HepG2 (cell line): ENCODE measurements around the gene CLASRP. TPM values are rescaled to one million over a fixed set of nuclear protein-coding genes. Genes with fewer than 3 reads are reported as not detected.

Source experiments
- AHR ChIP-seq: IDR thresholded peaks from 2 replicates; pipeline ENCODE4 v1.6.1; 2018; ENCODE audit warnings: missing genetic modification reagents, missing compliant biosample characterization
- ATF7 ChIP-seq, 2 experiments: fragments of 450-650 bp in 1 of 2; sonication (generic) in 1 of 2; formaldehyde crosslinking in 1 of 2; IDR thresholded peaks; 2 replicates each; pipeline versions ENCODE4 v1.4.0 to v1.6.1; 2016 to 2020; ENCODE audit warnings: antibody characterized with exemption in 1 of 2, mild to moderate bottlenecking in 1 of 2, missing genetic modification reagents in 1 of 2
- GATAD1 ChIP-seq: IDR thresholded peaks from 2 replicates; pipeline ENCODE4 v1.6.1; 2016; ENCODE audit warnings: missing genetic modification reagents, missing compliant biosample characterization
- HIVEP1 ChIP-seq: sonication (generic); formaldehyde crosslinking; IDR thresholded peaks from 2 replicates; pipeline ENCODE4 v1.4.0; 2020; ENCODE audit warnings: mild to moderate bottlenecking, missing genetic modification reagents
- KDM2A ChIP-seq: sonication (generic); formaldehyde crosslinking; IDR thresholded peaks from 2 replicates; pipeline ENCODE4 v1.4.0; 2020; ENCODE audit warnings: low read depth, missing genetic modification reagents, borderline replicate concordance
- MED1 ChIP-seq: sonication (generic); formaldehyde crosslinking; IDR thresholded peaks from 2 replicates; pipeline ENCODE4 v1.4.0; 2020; ENCODE audit warnings: missing genetic modification reagents
- MXI1 ChIP-seq: IDR thresholded peaks from 3 replicates; pipeline ENCODE4 v1.6.1; 2012; ENCODE audit warnings: low read depth, low read length, inconsistent platforms, borderline replicate concordance
- NFE2L1 ChIP-seq: sonication (generic); formaldehyde crosslinking; IDR thresholded peaks from 2 replicates; pipeline ENCODE4 v1.4.0; 2020; ENCODE audit warnings: missing genetic modification reagents, mild to moderate bottlenecking, borderline replicate concordance
- NFKB2 ChIP-seq: sonication (generic); formaldehyde crosslinking; IDR thresholded peaks from 2 replicates; pipeline ENCODE4 v1.4.0; 2020; ENCODE audit warnings: missing genetic modification reagents, borderline replicate concordance
- REPIN1 ChIP-seq: sonication (generic); formaldehyde crosslinking; IDR thresholded peaks from 2 replicates; pipeline ENCODE4 v1.8.0; 2022; ENCODE audit warnings: missing genetic modification reagents, low read depth, mild to moderate bottlenecking, borderline replicate concordance
- SOX5 ChIP-seq: IDR thresholded peaks from 2 replicates; pipeline ENCODE4 v1.6.1; 2016; ENCODE audit warnings: borderline replicate concordance
- ZNF121 ChIP-seq: sonication (generic); formaldehyde crosslinking; IDR thresholded peaks from 2 replicates; pipeline ENCODE4 v1.5.0; 2020; ENCODE audit warnings: mild to moderate bottlenecking, missing genetic modification reagents
- ZNF282 ChIP-seq: fragments of 450-650 bp; IDR thresholded peaks from 2 replicates; pipeline ENCODE4 v1.6.1; 2018; ENCODE audit not compliant: partially characterized antibody
- ZNF3 ChIP-seq: IDR thresholded peaks from 2 replicates; pipeline ENCODE4 v1.7.0; 2017; ENCODE audit warnings: inconsistent platforms
- ZNF468 ChIP-seq: sonication (generic); formaldehyde crosslinking; IDR thresholded peaks from 2 replicates; pipeline ENCODE4 v1.8.0; 2022; ENCODE audit warnings: mild to moderate bottlenecking, moderate library complexity, missing genetic modification reagents
- ZNF569 ChIP-seq: sonication (generic); formaldehyde crosslinking; IDR thresholded peaks from 2 replicates; pipeline ENCODE4 v1.5.0; 2020; ENCODE audit warnings: mild to moderate bottlenecking, missing genetic modification reagents, moderate library complexity, borderline replicate concordance
- ZNF574 ChIP-seq: sonication (generic); formaldehyde crosslinking; IDR thresholded peaks from 2 replicates; pipeline ENCODE4 v1.4.0; 2020; ENCODE audit warnings: missing genetic modification reagents
- ZNF839 ChIP-seq: sonication (generic); formaldehyde crosslinking; IDR thresholded peaks from 2 replicates; pipeline ENCODE4 v1.4.0; 2020; ENCODE audit warnings: missing genetic modification reagents, mild to moderate bottlenecking, borderline replicate concordance
- polyA plus RNA-seq, 8 experiments: library from polyadenylated mRNA; depleted of rRNA in 3 of 8; stranded (reverse) in 7 of 8; unstranded in 1 of 8; fragments of >200 nt; fragmentation: Illumina TruSeq in 4 of 8; extraction: Trizol in 4 of 8; gene quantifications; 2 replicates each; pipeline versions ENCODE4 v1.2.1 to v1.2.3, GENCODE V29; 2011 to 2016; ENCODE audit warnings: low read depth in 4 of 8, missing spikeins in 1 of 8, mixed read lengths in 1 of 8; ENCODE audit not compliant: insufficient read depth in 1 of 8
- total RNA-seq, 5 experiments: library from RNA; depleted of rRNA; stranded (reverse); fragments of >200 nt; fragmentation: Illumina TruSeq; extraction: Trizol; gene quantifications; 2 replicates each; pipeline ENCODE4 v1.2.3, GENCODE V29; 2016; ENCODE audit warnings: low read depth in 1 of 5
- TF ChIP-seq, protein P1 (sequence below): sonication (generic); formaldehyde crosslinking; IDR thresholded peaks from 2 replicates; pipeline ENCODE4 v1.4.0; 2020; ENCODE audit warnings: missing genetic modification reagents
- TF ChIP-seq, protein P2 (sequence below): sonication (generic); formaldehyde crosslinking; IDR thresholded peaks from 2 replicates; pipeline ENCODE4 v1.4.0; 2020; ENCODE audit warnings: missing genetic modification reagents
- TF ChIP-seq, protein P3 (sequence below): sonication (generic); formaldehyde crosslinking; IDR thresholded peaks from 2 replicates; pipeline ENCODE4 v1.4.0; 2020; ENCODE audit warnings: missing genetic modification reagents

The CLASRP gene
- total and polyA plus RNA-seq, 2 of the 13 experiments (the other 11 are each of a cell fraction or from before 2014, with no cell fraction given), result 32.0 to 51.4 TPM

GRCh38 chr19:45059258-45059965 lies 20.6 kb downstream of the CLASRP start (continued):
- TF ChIP-seq ZNF121 (CRISPR knock-in tag) (peak; percentile 65; the same call in 1 of the 2 replicates), REPIN1 (CRISPR knock-in tag) (no peak), ZNF468 (CRISPR knock-in tag) (no peak), MXI1 (0 out of 3 replicates have a peak, but pooled peaks have one; percentile 30), ZNF569 (CRISPR knock-in tag) (no peak), NFE2L1 (CRISPR knock-in tag) (no peak), ZNF282 (no peak), ZNF839 (CRISPR knock-in tag) (no peak), NFKB2 (CRISPR knock-in tag) (peak; percentile 41; the same call in 1 of the 2 replicates), GATAD1 (no peak), SOX5 (CRISPR knock-in tag) (0 out of 2 replicates have a peak, but pooled peaks have one; percentile 17), AHR (0 out of 2 replicates have a peak, but pooled peaks have one; percentile 37), ATF7 (IDR thresholded peaks at IDR 0.05) (no peak), ATF7 (CRISPR knock-in tag; IDR thresholded peaks at IDR 0.05) (0 out of 2 replicates have a peak, but pooled peaks have one; percentile 35), HIVEP1 (CRISPR knock-in tag) (0 out of 2 replicates have a peak, but pooled peaks have one; percentile 28), ZNF574 (peak; percentile 52; the same call in 1 of the 2 replicates), MED1 (CRISPR knock-in tag) (peak; percentile 35; the same call in 1 of the 2 replicates), ZNF3 (no peak), KDM2A (CRISPR knock-in tag) (peak; percentile 27; the same call in 1 of the 2 replicates)
- TF ChIP-seq, protein P1, sequence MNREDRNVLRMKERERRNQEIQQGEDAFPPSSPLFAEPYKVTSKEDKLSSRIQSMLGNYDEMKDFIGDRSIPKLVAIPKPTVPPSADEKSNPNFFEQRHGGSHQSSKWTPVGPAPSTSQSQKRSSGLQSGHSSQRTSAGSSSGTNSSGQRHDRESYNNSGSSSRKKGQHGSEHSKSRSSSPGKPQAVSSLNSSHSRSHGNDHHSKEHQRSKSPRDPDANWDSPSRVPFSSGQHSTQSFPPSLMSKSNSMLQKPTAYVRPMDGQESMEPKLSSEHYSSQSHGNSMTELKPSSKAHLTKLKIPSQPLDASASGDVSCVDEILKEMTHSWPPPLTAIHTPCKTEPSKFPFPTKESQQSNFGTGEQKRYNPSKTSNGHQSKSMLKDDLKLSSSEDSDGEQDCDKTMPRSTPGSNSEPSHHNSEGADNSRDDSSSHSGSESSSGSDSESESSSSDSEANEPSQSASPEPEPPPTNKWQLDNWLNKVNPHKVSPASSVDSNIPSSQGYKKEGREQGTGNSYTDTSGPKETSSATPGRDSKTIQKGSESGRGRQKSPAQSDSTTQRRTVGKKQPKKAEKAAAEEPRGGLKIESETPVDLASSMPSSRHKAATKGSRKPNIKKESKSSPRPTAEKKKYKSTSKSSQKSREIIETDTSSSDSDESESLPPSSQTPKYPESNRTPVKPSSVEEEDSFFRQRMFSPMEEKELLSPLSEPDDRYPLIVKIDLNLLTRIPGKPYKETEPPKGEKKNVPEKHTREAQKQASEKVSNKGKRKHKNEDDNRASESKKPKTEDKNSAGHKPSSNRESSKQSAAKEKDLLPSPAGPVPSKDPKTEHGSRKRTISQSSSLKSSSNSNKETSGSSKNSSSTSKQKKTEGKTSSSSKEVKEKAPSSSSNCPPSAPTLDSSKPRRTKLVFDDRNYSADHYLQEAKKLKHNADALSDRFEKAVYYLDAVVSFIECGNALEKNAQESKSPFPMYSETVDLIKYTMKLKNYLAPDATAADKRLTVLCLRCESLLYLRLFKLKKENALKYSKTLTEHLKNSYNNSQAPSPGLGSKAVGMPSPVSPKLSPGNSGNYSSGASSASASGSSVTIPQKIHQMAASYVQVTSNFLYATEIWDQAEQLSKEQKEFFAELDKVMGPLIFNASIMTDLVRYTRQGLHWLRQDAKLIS, result no peak
- TF ChIP-seq, protein P2, sequence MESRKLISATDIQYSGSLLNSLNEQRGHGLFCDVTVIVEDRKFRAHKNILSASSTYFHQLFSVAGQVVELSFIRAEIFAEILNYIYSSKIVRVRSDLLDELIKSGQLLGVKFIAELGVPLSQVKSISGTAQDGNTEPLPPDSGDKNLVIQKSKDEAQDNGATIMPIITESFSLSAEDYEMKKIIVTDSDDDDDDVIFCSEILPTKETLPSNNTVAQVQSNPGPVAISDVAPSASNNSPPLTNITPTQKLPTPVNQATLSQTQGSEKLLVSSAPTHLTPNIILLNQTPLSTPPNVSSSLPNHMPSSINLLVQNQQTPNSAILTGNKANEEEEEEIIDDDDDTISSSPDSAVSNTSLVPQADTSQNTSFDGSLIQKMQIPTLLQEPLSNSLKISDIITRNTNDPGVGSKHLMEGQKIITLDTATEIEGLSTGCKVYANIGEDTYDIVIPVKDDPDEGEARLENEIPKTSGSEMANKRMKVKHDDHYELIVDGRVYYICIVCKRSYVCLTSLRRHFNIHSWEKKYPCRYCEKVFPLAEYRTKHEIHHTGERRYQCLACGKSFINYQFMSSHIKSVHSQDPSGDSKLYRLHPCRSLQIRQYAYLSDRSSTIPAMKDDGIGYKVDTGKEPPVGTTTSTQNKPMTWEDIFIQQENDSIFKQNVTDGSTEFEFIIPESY, result 0 out of 2 replicates have a peak, but pooled peaks have one; percentile 21
- TF ChIP-seq, protein P3, sequence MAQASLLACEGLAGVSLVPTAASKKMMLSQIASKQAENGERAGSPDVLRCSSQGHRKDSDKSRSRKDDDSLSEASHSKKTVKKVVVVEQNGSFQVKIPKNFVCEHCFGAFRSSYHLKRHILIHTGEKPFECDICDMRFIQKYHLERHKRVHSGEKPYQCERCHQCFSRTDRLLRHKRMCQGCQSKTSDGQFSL, result no peak
